Measurements from ENCODE around the gene SHISA9.

SHISA9 gene

GRCh38 chr16:13203725-13204124, 302.3 kb downstream of the SHISA9 start:
- no peak for DNase-seq

GRCh38 chr16:13205352-13205751, 304.0 kb downstream of the SHISA9 start:
- DNase-seq = no peak

GRCh38 chr16:13206606-13207005, 305.2 kb downstream of the SHISA9 start:
- DNase-seq = no peak

DNA sequence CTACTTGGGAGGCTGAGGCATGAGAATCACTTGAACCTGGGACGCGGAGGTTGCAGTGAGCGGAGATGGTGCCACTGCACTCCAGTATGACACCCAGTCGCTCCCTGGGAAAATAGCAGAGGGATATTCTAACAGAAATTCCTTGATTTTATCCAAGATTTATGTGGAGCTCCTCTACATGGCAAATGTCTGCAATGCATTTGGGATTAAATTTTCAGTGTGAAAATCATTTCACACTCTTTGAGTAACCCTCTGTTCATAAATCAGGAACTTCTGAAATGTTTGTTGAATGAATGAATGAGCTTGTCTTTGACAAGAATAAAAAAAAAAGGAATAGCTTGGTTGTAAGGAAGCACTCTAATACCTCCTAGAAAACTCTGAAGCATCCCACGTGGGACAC, 305.8 kb downstream of the SHISA9 start:
- no peak for DNase-seq

GRCh38 chr16:13223666-13224065, 322.3 kb downstream of the SHISA9 start:
- no peak for DNase-seq

DNA sequence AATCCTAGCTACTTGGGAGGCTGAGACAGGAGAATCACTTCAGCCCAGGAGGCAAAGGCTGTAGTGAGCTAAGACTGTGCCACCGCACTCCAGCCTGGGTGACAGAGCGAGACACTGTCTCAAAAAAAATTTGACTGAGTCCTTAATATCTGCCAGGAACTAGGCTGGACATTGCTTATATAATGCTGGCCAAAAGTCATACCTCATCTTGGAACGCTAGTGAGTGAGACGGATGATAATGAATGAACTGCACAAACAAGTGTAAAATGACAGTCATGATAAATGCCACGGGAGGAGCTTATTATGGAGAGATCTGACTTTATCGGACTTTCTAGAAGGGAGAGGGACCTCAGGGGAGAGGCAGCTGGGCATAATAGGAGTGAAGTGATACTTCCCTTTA, 327.6 kb downstream of the SHISA9 start:
- DNase-seq = no peak

- no peak for DNase-seq
These were observed 330.0 kb downstream of the SHISA9 start for GRCh38 chr16:13231365-13231764.

- DNase-seq = no peak
These were observed 333.6 kb downstream of the SHISA9 start for GRCh38 chr16:13234999-13235398.

DNA sequence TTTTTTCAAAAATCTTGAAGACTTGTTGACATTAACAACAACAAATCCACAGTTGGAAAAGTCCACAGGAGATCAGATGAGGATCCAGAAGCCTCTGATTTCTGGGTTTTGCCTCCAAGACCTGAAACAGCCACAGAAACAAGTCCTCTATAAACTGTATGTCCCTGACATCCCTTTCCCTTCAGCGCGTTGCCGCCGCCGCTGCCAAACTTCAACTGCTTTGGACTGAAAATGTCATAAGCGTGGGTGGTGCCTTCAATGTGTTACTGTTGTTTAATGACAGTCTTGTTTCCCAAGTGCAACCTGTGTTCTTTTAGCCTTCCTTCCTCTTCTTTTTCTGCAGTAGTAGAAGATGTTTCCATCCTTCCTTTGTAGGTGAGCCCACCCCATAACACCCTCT, 334.9 kb downstream of the SHISA9 start:
- DNase-seq = no peak

- no peak for DNase-seq
These were observed 336.8 kb downstream of the SHISA9 start for GRCh38 chr16:13238182-13238581.

GRCh38 chr16:13242201-13242600, 340.8 kb downstream of the SHISA9 start:
- no peak for DNase-seq

GRCh38 chr16:13244770-13245169, 343.4 kb downstream of the SHISA9 start:
- DNase-seq = no peak

- no peak for DNase-seq
These were observed 344.4 kb downstream of the SHISA9 start for GRCh38 chr16:13245713-13246377.

DNA sequence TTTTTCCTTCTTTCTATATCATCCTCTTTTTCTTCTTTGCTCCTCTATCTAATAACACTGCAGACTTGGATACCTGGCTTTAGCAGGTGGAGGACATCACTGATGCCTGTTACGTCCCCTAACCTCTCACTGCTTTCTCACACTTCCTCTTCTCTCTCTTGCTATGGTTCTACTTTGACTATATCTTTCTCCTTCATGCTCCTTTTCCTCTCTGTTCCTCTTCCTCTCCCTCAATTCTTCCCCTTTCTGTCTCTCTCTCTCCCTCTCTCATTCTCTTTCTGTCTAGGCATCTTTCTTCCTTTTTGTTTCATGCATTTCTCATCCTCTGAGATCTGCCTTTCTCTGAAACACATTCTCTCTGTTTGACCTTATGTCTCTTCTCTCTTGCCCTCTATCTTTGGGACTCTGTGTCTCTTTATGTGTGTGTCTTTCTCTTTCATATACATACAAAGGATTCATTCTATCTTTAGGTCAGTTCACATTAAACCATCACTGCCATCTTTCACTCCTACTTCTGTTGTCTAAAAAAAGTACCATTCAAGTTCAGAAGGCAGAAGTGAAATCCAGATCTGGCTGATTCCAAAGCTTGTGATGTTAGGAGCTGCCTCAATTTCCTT, 353.7 kb downstream of the SHISA9 start:
- DNase-seq = no peak

GRCh38 chr16:13262270-13263090, 361.1 kb downstream of the SHISA9 start:
- no peak for DNase-seq

DNA sequence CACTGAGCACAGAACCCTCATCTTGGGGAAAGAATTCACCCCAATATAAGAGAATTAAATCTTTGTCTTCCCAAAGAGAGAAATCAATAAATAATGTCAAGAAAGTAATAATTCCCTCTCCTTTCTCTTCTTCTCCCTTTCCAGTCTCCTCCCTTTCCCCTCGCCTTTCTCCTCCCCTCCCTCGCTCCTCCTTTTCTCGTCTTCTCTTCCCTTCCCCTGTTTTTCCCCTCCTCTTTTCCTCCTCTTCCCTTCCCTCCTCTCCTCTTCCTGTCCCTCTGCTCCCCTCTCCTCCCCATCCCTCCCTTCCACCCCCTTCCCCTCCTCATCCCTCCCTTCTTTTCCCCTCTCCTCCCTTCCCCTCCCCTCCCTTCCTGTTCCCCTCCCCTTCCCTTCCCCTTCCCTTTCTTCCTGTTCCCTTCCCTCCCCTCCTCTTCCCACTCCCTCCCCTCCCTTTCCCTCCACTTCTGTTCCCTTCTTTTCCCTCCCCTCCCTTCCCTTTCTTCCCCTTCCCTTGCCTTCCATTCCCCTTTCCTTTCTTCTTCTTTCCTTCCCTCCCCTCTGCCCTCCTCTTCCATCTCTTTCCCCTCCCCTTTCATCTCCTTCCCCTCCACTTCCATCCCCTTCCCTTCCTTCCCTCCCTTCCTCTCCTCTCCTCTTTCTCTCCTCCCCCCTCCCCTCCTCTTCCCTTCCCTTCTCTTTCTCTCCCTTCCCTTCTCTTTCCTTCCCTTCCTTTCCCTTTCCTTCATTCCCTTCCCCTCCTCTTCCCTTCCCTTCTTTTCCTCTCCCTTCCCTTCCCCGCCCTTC, 363.6 kb downstream of the SHISA9 start:
- DNase-seq = no peak

DNA sequence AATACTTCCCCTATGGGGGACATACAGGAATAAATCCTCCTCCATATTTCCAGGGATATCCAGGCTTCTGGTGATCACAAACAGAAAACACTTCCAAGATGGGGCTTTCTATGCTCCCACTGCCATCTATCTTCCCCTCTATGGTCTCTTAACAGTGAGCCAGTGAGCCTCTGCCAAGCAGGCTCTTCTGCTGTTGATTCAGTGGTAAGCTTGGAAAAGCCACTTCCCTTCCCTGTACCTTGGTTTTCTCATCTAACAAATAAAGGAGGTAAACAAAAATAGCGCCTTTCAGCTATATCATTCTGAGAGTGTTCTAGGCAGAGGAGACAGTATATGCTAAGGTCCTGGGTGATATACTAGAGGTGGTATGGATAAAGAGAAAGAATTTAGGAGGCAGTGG, 368.0 kb downstream of the SHISA9 start:
- DNase-seq = no peak

DNA sequence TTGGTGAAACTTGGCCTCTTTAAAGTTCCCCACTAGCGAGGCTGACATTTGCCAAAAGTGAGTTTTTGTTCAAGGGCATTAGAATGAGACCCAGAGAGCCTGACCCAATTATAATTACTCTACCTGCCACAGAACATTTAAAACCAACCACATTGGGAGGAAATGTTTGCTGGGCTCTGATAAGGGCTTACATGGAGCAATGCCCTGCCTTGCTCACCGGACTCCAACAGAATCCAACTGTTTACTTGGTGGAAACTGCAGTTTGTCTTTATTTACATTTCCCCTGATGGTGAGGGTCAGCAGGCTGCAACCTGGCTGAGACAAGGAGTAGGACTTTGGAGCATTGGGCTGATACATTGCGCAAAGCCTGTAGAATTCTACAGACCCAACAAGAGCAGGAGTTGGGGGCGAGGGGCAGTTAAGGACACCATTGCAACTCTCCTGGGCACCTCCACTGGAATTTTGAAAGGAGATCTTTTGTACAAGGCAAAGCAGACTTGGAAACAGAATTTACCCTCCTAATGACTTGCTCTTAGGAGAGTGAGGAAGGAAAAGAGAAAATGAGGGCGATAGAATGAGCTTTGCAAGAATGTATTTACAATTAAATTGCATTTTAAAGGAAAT, 368.6 kb downstream of the SHISA9 start:
- no peak for DNase-seq

- no peak for DNase-seq
These were observed 369.2 kb downstream of the SHISA9 start for GRCh38 chr16:13270602-13271001.

GRCh38 chr16:13289515-13289914, 388.1 kb downstream of the SHISA9 start:
- no peak for DNase-seq

Data from NCI-H2227 treated with DMSO at 0.1 percent for 48 hours (cell line).